Fibroblast of skin of scalp (primary cell): ENCODE data around the gene TRIM33.
A peak's percentile ranks its signal among the peaks of the same experiment; 100 is the strongest.
"Not testable (repeated sequence)": the region's sequence is repeated elsewhere in the genome, so short reads cannot be mapped to it uniquely, and the experiment has no call there.

Source experiments
- DNase-seq: peaks from one replicate; pipeline ENCODE4 v3.0.0-alpha.2; 2013

Gene TRIM33

DNA sequence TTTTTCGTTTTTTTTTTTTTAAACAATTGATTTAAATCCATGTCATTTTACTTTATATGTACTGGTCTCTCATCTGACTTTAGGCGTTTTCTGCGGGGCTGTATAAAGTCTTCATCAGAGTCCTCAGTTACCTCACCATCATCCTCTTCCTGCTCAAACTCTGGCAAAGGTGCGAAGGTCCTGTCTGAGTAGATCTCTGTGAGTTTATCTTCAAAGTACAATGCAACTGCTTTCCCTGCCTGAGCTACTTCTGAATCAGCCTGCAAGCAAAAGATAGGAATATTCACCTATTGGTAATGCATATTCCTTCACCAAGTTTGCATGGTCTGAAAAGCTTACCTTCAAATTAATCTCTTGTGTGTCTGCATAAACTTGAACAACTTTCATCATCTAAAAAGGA is 113.4 kb downstream of the TRIM33 start:
- DNase-seq, result no peak

DNA sequence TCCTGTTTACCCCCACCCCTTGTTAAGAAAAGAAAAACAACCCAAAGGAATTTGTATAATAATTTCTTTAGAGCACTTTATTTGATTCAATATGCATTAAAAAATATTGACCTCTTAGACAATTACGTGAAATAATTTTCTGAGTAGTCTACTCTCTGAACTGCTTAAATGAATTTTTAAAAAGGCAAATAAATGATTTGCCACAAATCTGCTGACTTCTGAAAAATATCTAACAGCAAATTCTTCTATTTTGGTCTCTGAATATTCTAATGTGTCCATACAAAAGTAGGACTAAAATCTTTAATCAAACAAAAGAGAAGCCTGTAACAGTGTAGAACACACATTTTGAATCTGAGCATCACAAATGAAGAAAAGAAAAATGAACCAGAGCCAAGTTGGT is 115.1 kb downstream of the TRIM33 start:
- DNase-seq, result no peak

DNA sequence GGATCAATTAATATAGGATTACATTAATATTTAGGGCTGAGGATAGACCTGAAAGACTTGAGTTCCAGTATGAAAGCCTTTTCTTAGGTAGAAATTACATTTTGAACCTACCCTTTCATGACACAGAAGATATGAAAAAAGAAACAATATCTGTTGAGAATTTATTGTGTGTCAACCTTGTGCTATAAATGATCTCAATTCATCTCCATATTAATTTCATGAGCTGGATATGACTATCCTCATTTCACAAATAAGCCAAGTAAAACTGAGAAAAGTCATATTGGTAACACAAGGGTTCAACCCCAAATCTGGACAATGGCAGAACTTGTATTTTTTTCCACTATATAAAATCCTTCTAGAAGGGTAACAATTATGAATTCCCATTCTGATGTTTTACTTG is 120.0 kb downstream of the TRIM33 start:
- no peak for DNase-seq

DNA sequence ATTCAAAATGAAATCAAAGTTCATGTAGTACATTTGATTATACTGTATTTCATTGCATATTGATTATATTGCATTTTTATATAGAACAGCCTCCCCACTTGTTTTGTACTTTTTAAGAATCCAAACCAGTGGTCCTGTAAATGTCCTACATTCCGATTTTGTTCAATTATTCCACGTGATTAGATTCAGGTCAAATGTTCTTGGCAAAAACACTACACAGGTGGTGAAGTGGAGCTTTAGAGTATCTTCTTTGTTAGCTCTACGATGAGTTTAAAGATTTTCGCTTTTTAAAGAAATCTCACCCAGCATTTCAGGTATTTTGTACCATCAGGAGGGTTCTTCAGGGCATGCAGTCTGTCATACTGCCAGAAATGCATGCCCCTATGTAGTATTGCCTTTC is 120.6 kb downstream of the TRIM33 start:
- no peak for DNase-seq

DNA sequence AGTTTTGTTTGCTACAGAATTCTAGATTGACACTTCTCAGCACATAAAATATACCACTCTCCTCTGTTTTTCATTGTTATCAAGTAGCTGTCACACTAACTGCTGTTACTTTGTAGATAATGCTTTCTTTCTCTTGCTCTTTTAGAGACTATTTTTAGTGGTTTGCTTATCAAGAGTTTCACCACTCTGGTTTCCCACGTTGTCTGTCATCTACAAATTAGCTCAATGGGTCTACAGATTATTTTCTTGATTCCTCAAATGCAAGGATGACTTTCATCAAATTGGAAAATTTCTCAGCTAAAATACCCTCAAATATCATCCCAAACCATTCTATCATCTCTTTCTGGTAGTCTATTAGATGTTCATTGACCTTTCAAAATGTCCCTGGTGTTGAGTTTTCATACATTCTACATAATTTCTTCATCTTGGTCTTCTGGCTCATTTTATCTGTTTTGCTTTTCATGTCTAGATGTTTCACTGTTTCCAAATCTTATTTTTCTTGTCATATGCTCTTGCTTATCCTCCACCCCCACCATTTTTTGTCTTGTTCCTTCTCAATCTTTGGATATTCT is 122.5 kb downstream of the TRIM33 start:
- DNase-seq, result no peak

DNA sequence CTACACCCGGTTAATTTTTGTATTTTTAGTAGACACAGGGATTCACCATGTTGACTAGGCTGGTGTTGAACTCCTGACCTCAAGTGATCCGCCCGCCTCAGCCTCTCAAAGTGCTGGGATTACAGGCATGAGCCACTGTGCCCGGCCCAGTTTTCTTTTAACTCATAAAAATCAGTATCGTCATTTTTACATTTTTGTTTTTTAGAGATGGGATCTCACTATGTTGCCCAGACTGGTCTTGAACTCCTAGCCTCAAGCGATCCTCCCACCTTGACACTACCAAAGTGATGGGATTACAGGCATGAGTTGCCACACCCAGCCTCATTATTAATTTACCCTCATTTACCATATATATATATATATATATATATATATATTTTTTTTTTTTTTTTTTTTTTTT is 123.4 kb downstream of the TRIM33 start:
- DNase-seq, result not testable (repeated sequence)

DNA sequence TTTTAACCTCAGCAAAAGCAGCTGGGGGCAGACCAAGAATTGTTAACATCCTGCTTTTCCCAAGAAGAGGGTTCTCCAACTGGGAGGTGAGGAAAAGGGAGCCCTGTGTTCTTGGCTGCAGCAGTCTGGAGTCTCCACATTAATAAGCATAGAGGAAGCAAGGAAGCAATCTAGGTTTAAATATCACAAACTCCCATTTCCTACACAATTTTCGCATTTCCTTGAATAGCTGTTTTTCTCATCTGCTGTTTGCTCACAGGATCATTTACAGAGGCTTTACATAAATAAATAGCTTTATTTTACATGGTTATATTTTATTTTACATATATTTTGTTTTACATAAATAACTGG is 124.0 kb downstream of the TRIM33 start:
- DNase-seq, result no peak

DNA sequence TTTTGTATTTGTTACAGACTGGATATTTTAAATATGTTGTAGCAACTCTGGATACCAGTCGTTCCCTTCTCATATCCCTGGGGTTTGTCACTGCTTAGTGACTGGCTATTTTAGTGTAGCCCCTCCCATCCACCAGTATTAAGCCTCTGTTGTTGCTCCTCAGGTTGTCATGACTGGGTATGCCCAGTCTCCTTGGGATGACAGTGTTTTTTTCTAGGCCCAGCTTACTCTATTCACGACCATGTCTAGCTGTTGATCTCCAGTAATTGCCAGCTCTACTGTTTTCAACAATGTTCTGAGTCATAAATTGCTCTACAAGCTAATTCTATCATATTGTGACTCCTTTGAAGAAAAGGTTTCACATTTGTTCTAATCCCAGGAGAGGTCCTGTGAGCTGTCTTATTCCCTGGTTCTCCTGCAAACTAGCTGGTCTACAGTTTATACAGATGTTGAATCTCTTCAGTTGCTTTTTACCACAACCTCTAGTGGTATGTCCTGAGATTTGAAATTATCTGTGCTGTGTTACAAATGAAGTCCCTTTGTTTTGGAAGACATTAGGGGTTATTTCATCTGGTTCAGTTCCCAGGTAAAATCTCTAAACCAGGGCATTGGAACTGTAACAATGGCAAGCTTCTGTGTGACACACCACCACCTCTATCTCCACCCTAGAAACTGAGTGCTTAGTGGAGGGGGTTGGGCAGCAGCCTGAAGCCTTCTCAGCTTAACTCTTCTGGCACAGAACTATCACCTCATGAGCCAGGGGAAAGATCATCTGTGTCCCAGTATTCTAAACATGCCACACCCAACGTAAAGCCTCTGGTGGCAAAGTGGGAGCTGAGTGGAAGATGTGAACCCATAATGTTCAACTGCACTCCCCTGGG is 124.6 kb downstream of the TRIM33 start:
- DNase-seq, result no peak

DNA sequence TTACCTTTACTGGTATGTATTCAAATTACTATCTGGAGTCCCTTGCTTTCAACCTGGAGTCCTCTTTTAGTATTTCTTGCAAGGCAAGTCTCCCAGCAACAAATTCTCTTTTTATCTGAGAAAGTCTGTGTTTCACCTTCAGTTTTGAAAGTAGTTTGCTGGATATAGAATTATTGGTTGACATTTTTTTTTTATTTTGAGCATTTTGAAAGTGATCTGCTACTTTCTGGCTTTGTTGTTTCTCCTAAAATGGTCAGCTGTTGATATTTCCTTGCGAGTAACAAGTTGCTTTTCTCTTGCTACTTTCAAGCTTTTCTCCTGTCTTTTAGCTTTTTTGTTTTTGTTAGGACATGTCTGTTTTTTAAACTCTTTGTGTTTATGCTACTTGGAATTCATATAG is 126.1 kb downstream of the TRIM33 start:
- DNase-seq, result no peak

DNA sequence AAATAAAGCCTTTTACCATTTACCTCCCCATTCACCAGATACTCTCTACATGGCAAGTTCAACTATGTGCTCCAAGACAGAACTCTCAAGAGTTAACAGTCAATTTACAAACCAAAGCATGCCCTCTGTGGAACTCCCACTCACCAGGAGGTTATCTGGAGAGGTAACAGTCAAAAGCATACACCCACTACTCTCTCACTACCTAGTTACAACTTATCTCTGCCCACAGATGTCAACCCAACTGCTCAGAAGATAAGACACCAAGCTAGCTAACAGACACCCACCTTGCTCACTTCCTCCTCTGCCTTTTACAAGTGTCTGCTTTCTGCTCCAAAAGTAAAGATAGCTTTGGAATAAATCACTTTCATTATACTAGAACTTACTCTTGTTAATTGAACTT is 131.0 kb downstream of the TRIM33 start:
- DNase-seq, result no peak

DNA sequence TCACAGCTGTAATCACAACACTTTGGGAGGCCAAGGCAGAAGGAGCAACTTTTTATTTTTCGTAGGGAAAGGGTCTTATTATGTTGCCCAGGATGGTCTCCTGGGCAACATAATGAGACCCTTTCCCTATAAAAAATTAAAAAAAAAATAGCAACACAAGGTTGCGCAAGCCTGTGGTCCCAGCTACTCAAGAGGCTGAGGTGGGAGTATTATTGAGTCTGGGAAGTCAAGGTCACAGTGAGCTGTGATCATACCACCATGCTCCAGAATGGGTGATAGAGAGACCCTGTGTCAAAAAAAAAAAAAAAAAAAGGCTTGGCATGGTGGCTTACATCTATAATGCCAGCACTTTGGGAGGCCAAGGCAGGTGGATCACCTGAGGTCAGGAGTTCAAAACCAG is 131.6 kb downstream of the TRIM33 start:
- DNase-seq, result no peak

DNA sequence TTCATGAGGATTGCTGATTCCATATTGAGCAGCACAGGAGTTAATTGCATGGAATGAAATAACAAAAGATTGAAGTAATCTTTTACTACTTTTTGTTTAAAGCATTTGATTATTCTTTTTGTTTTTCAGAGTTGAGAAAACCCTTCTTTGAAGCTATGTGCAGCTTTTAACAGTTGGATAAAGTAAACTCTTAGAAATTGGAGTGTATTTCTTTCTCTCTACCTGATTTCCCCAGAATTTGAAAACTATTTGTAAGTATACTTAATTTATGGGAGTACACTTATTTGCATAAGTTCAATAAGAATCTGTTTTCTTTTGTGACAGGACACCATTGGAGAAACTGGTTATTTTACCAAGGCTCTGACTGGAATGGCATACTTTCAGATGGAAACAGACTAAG is 133.6 kb downstream of the TRIM33 start:
- DNase-seq, result no peak

DNA sequence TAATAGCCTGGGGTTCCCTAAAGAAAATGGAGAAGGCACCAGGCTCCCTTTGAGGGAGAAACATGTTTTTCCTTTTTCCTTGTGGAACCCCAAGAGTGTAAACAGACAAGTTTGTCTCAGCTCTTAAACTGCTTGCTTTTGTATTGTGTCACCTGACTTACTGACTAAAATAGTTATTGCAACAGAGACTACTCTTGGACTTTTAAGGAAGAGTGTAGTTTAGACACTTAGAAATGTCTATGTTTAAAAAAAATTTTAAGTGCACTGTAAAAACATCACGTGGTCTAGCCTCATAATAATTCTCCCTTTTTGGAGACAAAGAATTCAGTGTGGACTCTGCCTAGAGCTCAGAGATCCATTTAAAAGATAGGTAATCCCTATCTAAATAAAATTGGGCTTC is 141.1 kb downstream of the TRIM33 start:
- DNase-seq, result no peak

DNA sequence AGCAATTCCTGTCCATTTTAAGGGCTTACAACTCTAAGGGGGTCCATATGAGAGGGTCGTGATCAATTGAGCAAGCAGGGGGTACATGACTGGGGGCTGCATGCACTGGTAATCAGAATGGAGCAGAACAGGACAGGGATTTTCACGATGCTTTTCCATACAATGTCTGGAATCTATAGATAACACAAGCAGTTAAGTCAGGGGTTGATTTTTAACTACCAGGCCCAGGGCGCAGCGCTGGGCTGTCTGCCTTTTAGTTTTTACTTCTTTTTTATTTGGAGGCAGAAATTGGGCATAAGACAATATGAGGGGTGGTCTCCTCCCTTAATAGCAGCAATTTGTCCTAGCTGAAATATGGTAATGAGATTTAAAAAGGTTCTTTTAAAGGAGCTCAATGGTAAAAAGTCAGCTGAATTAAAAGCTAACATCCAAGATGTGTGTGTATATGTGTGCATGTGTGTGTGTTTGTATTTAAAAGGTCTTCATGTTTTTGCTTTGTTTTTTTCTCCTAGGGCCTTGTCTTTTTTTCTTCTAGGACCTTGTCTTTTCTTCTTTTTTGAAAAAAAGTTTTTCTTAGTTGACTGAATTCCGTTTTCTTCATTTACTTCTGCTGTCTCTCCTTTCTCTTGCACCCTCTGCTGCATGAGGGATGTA is 141.6 kb downstream of the TRIM33 start:
- DNase-seq, result not testable (repeated sequence)

DNA sequence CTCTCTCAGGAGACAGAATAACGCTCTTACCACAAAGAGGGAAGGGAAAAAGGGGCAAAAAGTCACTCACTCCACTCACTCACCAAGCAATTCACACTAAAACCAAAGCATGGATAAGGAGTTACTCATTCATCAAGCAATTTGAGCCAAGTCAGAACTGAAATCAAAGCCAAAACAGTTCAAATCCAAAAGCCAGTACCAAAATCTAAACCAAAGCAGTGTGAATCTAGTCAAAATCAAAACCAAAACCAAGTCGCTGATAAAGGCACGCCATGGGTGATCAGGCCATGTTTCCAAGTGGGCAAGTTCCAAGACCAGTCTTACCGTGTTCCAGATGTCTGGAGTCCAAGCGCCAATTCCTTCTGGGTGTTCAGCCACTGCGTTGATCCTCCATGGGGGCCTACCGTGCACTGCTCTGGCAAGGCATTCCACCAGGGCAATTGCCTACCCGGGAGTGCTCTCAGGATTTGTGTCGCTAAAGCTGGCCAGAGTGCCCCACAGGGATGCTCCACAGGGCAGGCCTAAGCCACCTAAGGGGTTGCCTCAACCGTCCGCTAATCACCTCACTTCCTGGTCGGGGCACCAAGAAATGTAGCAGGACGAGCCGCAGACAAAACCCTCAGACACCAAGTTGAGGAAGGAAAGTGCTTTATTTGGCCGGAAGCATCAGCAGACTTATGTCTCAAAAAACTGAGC is 142.3 kb downstream of the TRIM33 start:
- DNase-seq, result no peak

DNA sequence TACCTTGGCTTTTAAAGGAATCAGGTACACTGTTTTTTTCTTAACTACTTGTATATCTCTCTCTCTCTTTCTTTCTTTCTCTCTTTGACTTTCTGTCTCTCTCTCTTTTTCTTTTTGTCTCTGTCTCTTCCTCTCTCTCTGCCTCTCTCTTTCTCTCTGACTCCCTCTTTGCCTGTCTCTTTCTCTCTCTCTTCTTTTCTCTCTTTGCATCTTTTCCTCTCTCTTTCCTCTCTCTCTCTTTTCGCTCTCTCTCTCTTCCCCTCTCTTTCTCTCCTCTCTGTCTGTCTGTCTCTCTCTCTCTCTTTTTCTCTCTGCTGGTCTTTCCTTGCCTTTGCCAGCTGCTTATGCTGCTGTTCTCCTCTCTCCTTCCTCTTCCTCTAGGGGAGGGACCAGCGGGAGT is 143.2 kb downstream of the TRIM33 start:
- no peak for DNase-seq

DNA sequence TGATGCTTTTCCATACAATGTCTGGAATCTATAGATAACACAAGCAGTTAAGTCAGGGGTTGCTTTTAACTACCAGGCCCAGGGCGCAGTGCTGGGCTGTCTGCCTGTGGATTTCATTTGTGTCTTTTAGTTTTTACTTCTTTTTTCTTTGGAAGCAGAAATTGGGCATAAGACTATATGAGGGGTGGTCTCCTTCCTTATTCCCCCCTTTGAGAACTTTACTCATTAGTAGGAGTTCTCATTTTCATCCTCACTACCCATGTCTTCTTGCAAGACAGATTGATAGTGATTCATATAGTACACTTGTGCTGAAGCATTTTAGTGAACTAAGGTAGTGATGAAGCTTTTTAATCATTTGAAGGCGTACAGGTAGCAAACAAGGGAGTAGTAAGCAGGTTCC is 147.8 kb downstream of the TRIM33 start:
- DNase-seq, result not testable (repeated sequence)

DNA sequence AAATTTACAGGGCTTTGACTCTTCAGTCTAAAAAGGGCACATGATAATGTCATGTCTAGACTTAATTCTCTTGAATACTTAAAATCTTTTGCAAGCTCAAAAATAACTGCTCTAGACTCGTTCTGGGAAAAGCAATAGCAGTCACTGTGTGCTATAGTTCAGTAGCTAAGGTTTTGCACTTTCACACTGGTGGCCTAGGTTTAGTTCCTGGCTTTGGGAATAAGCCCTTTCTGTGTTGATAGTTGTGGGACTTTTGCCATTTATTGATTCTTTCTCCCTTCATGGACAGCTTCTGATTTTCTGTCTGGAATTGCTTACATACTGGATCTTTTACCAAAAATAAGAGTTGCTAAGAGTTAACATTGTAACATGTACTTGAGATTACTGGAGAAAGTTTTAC is 151.2 kb downstream of the TRIM33 start:
- no peak for DNase-seq

DNA sequence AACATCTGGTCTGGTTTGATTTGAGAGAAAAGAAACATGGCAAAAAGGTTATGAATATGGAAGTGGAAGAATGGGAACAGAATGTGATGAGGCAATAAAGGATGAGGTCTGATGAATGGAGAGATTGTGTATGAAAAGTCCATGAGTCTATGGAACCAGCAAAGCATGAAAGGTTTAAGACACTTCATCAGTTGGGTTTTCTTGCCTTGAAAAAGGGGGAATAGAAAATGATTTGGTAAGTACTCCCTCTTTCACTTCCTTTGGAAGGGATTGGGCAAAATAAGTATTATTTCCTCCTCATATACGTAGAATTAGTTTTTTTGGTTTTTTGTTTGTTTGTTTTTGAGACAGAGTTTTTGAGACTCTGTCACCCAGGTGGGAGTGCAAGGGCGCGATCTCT is 155.8 kb downstream of the TRIM33 start:
- DNase-seq, result no peak

DNA sequence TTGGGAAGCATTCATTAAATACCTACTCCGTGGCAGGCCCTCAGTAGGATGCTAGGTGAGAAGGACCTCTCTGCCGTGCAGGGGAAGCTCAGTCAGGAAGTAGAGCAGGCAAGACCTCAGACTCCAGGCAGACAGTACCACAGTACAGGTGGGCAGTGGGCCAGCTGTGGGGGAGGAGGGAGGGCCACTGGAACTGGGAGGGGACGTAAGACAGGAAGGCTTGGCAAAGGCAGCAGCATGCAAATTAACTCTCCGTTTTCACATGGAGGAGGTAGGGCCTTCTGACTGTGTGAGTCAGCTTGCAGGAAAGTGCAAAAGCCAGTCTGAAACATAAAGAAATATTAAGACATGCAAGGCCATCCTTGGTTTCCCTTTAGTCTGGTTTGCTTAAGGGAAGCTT is 157.7 kb downstream of the TRIM33 start:
- DNase-seq, result peak; percentile 75

DNA sequence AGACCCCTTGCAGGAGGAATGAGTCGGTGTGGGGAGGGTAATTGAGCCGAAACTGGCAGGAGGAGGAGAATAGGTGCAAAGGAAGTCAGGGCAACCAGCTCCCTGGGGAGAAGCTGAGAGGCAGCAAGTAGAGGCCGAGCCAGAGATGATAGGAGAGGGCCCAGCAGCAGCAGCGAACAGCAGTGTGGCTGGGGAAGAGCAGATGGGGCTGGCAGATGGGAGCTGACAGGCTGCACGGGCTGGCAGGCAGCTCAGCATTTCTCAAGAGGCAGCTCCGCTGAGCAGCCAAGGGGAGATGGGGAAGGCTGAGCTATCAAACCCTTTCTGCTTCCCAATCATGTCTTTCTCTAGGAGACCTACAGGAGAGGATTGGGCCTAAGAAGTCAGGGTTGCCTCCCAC is 158.2 kb downstream of the TRIM33 start:
- DNase-seq, result peak; percentile 17

DNA sequence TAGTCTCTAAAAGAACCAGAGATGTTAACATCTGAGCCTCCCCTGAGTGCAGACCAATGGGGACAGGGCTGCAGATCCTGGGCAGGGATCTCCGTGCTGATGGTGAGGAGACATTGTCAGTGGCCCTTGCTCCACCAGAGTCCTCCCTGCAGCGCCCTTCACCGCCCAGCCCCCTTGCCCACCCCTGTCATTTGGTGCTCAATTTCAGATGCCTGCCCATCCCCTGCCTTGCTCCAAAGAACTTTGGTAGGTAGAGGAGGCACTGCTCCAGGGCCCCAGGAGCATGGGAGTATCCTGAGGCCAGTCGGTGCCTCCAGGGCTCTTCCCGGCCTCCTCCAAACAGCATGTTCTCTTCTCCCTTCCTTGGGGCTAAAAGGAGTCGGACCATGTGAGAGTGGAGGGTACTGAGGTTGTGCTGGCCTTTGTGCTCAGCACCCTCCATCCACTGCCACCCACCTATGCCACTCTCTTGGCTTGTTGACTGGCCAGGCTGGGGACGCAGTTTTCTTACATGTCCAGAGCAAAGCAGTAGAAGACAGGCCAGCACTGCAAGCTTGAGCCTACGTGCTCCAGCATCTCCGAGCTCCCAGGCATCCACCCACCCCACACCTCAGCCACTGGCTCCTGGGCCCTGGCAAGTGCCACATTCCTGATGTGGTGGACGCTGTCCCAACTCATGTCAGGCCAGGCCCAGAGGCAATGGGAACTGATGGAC is 160.1 kb downstream of the TRIM33 start:
- DNase-seq, result no peak
